MCF 10A (cell line): ENCODE results near the gene MAGEA6. TPM values are rescaled to one million over a fixed set of nuclear protein-coding genes. Genes with fewer than 3 reads are reported as not detected.
"Not testable (repeated sequence)": the region's sequence is repeated elsewhere in the genome, so short reads cannot be mapped to it uniquely, and the experiment has no call there.

Experiments
- BruUV-seq: library from RNA; stranded (reverse); fragments of 400-500 nt; replicated peaks from 2 replicates; lab custom pipeline; 2021; lab: Mats Ljungman, UMichigan
- CTCF ChIA-PET: fragments of 300-600 bp; sonication (Branson Sonifier 250); formaldehyde crosslinking; extraction: SDS; loops from one replicate; lab custom pipeline; 2021; ENCODE audit warnings: antibody characterized with exemption, inconsistent platforms; lab: Yijun Ruan, JAX
- POLR2A ChIA-PET: fragments of 300-600, 350-650 bp; sonication (Branson Sonifier 250); formaldehyde crosslinking; extraction: SDS; loops from one replicate; lab custom pipeline; 2020; ENCODE audit warnings: antibody characterized with exemption, inconsistent platforms; lab: Yijun Ruan, JAX
- DNase-seq: peaks from one replicate; pipeline ENCODE4 v3.0.0-alpha.2; 2018; ENCODE audit not compliant: unreplicated experiment
- H3K27ac Mint-ChIP-seq: one replicate; pipeline ENCODE4 v1.8.0; 2022; ENCODE audit warnings: mild to moderate bottlenecking, low read depth, mixed read lengths; ENCODE audit not compliant: unreplicated experiment
- H3K27me3 Mint-ChIP-seq: one replicate; pipeline ENCODE4 v1.8.0; 2022; ENCODE audit warnings: mixed read lengths; ENCODE audit not compliant: insufficient read depth, unreplicated experiment
- H3K36me3 Mint-ChIP-seq: one replicate; pipeline ENCODE4 v1.8.0; 2022; ENCODE audit warnings: mild to moderate bottlenecking, moderate library complexity, mixed read lengths; ENCODE audit not compliant: insufficient read depth, unreplicated experiment
- H3K4me1 Mint-ChIP-seq: one replicate; pipeline ENCODE4 v1.8.0; 2022; ENCODE audit warnings: mixed read lengths; ENCODE audit not compliant: insufficient read depth, unreplicated experiment
- H3K4me3 Mint-ChIP-seq: one replicate; pipeline ENCODE4 v1.8.0; 2022; ENCODE audit warnings: mild to moderate bottlenecking, moderate library complexity, mixed read lengths; ENCODE audit not compliant: unreplicated experiment
- H3K9me3 Mint-ChIP-seq: one replicate; pipeline ENCODE4 v1.8.0; 2022; ENCODE audit warnings: mixed read lengths; ENCODE audit not compliant: unreplicated experiment
- CTCF ChIP-seq: fragments of 200-600 bp; IDR thresholded peaks from one replicate; pipeline ENCODE4 v1.8.0; 2022; ENCODE audit warnings: antibody characterized with exemption, mild to moderate bottlenecking; ENCODE audit not compliant: unreplicated experiment
- intact Hi-C: fragments of 100-400 bp; cut with micrococcal nuclease; formaldehyde crosslinking; loops from 2 replicates; pipeline ENCODE4 v1.14.1; 2022
- total RNA-seq: library from RNA; stranded (reverse); gene quantifications from 2 replicates; pipeline ENCODE4 v1.2.3, GENCODE V29; 2022

Gene MAGEA6
- total RNA-seq, 1 experiment from 2014 or later: not detected

- DNase-seq: no peak
- H3K27ac Mint-ChIP-seq: no peak overlapping the region
- H3K27me3 Mint-ChIP-seq: no peaks in the 10 kb centered on the region
- no peaks in the 10 kb centered on the region for H3K36me3 Mint-ChIP-seq
- TF ChIP-seq CTCF: no peak
- no TSS peak for BruUV-seq
- no peaks in the 10 kb centered on the region for H3K4me1 Mint-ChIP-seq
- H3K9me3 Mint-ChIP-seq: no peaks in the 10 kb centered on the region
- ChIA-PET POLR2A (interaction anchor here (0.6 kb wide), 1 partner anchor 91 kb away, joined by 3 read pairs; no protein-coding TSS in a partner anchor), CTCF (no interaction called here)
- H3K4me3 Mint-ChIP-seq: no peak overlapping the region
- intact Hi-C loops: no loop called here
These were observed 30.9 kb downstream of the MAGEA6 start for GRCh38 chrX:152738560-152738959.

- H3K36me3 Mint-ChIP-seq, BruUV-seq, intact Hi-C loops, H3K27ac Mint-ChIP-seq, H3K4me1 Mint-ChIP-seq, H3K9me3 Mint-ChIP-seq, POLR2A ChIA-PET, H3K4me3 Mint-ChIP-seq, H3K27me3 Mint-ChIP-seq, DNase-seq: not testable (repeated sequence)
- CTCF ChIA-PET: interaction anchor here (1.2 kb wide), 1 partner anchor 189 kb away, joined by 3 read pairs; no protein-coding TSS in a partner anchor
These were observed 33.0 kb downstream of the MAGEA6 start for GRCh38 chrX:152736528-152736927.

- TF ChIP-seq CTCF: no peak
- POLR2A ChIA-PET: no interaction called here
- Mint-ChIP-seq H3K4me1 (no peaks in the 10 kb centered on the region), H3K27ac (no peak overlapping the region), H3K27me3 (no peaks in the 10 kb centered on the region), H3K4me3 (no peak overlapping the region), H3K9me3 (no peaks in the 10 kb centered on the region), H3K36me3 (no peaks in the 10 kb centered on the region)
- no peak for DNase-seq
- CTCF ChIA-PET: interaction anchor here (0.7 to 1.2 kb wide), 2 partner anchors 8 to 190 kb away, joined by 3 to 4 read pairs; no protein-coding TSS in a partner anchor
- intact Hi-C loops: no loop called here
- BruUV-seq: no TSS peak
These were observed 33.5 kb downstream of the MAGEA6 start for GRCh38 chrX:152735860-152736511.

- Mint-ChIP-seq H3K27me3 (no peaks in the 10 kb centered on the region), H3K27ac (no peak overlapping the region), H3K4me1 (no peaks in the 10 kb centered on the region), H3K4me3 (no peak overlapping the region), H3K9me3 (no peaks in the 10 kb centered on the region), H3K36me3 (no peaks in the 10 kb centered on the region)
- ChIA-PET POLR2A (no interaction called here), CTCF (no interaction called here)
- no peak for TF ChIP-seq CTCF
- DNase-seq: no peak
- no TSS peak for BruUV-seq
- intact Hi-C loops: no loop called here
These were observed 34.4 kb downstream of the MAGEA6 start for GRCh38 chrX:152735101-152735500.

GRCh38 chrX:152734143-152734858, 35.2 kb downstream of the MAGEA6 start:
- CTCF ChIA-PET, POLR2A ChIA-PET, intact Hi-C loops, DNase-seq, H3K27ac Mint-ChIP-seq, H3K27me3 Mint-ChIP-seq, H3K4me1 Mint-ChIP-seq, BruUV-seq, H3K9me3 Mint-ChIP-seq, H3K36me3 Mint-ChIP-seq, H3K4me3 Mint-ChIP-seq: not testable (repeated sequence)
